CD4-positive, CD25-positive, alpha-beta regulatory T cell (primary cell): ENCODE data around the gene HDAC4. TPM values are rescaled to one million over a fixed set of nuclear protein-coding genes. Genes with fewer than 3 reads are reported as not detected.

Experiments
- ATAC-seq, 2 donors: fragments of 150-1000 bp; cut with Tn5 transposase; one replicate each; pipeline ENCODE4 v1.10.0; 2021; ENCODE audit warnings: low read depth in 2 of 2, moderate number of reproducible peaks in 2 of 2, moderate library complexity in 1 of 2
- DNase-seq, 3 donors: peaks; one replicate each; pipeline versions ENCODE4 v3.0.0 to v3.0.0-alpha.2; 2012 to 2022; ENCODE audit warnings: mixed read lengths in 1 of 3
- H3K27ac ChIP-seq: one replicate; pipeline ENCODE4 v1.7.0; 2013; ENCODE audit warnings: mild to moderate bottlenecking, low read length; ENCODE audit not compliant: insufficient read depth, poor library complexity, severe bottlenecking
- H3K27me3 ChIP-seq: one replicate; pipeline ENCODE4 v1.7.0; 2013; ENCODE audit warnings: low read length; ENCODE audit not compliant: control insufficient read depth, insufficient read depth
- H3K36me3 ChIP-seq: one replicate; pipeline ENCODE4 v1.7.0; 2013; ENCODE audit warnings: mild to moderate bottlenecking, low read length, moderate library complexity; ENCODE audit not compliant: control insufficient read depth, insufficient read depth
- H3K4me1 ChIP-seq: 2 replicates; pipeline ENCODE4 v1.7.0; 2013; ENCODE audit warnings: mild to moderate bottlenecking, low read length; ENCODE audit not compliant: insufficient read depth, control insufficient read depth, poor library complexity, severe bottlenecking
- H3K4me3 ChIP-seq: one replicate; pipeline ENCODE4 v1.7.0; 2013; ENCODE audit warnings: low read depth, mild to moderate bottlenecking, low read length, moderate library complexity
- H3K9me3 ChIP-seq, 2 experiments: 1 replicate in 1 of 2; 2 replicates in 1 of 2; pipeline ENCODE4 v1.7.0; 2013; ENCODE audit warnings: low read length in 2 of 2, mild to moderate bottlenecking in 1 of 2, moderate library complexity in 1 of 2; ENCODE audit not compliant: control insufficient read depth in 2 of 2
- H3K27ac Mint-ChIP-seq, 3 donors: one replicate each; pipeline ENCODE4 v1.8.0; 2020 to 2022; ENCODE audit warnings: mild to moderate bottlenecking in 3 of 3, mixed read lengths in 3 of 3, moderate library complexity in 2 of 3
- H3K27me3 Mint-ChIP-seq: one replicate; pipeline ENCODE4 v1.8.0; 2022; ENCODE audit warnings: mild to moderate bottlenecking, mixed read lengths
- H3K36me3 Mint-ChIP-seq: one replicate; pipeline ENCODE4 v1.8.0; 2020; ENCODE audit warnings: mixed read lengths
- H3K4me1 Mint-ChIP-seq, 4 donors: one replicate each; pipeline ENCODE4 v1.8.0; 2020 to 2022; ENCODE audit warnings: mixed read lengths in 4 of 4, mild to moderate bottlenecking in 1 of 4
- H3K4me3 Mint-ChIP-seq, 4 donors: one replicate each; pipeline ENCODE4 v1.8.0; 2020 to 2022; ENCODE audit warnings: mild to moderate bottlenecking in 4 of 4, mixed read lengths in 4 of 4, moderate library complexity in 3 of 4
- H3K9me3 Mint-ChIP-seq, 7 donors: one replicate each; pipeline ENCODE4 v1.8.0; 2020 to 2022; ENCODE audit warnings: mixed read lengths in 7 of 7, mild to moderate bottlenecking in 3 of 7, moderate library complexity in 2 of 7
- polyA plus RNA-seq, 4 donors: library from polyadenylated mRNA; unstranded; fragments of 300-500 nt; fragmentation: Illumina TruSeq; gene quantifications; one replicate each; pipeline ENCODE4 v1.2.3, GENCODE V29; 2021
- total RNA-seq: library from RNA; stranded (reverse); gene quantifications from one replicate; pipeline ENCODE4 v1.2.3, GENCODE V29; 2022

HDAC4 gene
- total and polyA plus RNA-seq, 5 donors from 2014 or later: 6.5 to 118 (median 8.6) TPM

GRCh38 chr2:239409976-239410375 lies 9.2 kb upstream of the HDAC4 start:
- no peak overlapping the region for H3K27ac Mint-ChIP-seq
- H3K4me1 ChIP-seq: peaks cover 4% of the 10 kb centered on the region
- H3K27me3 ChIP-seq: peaks cover 3% of the 10 kb centered on the region
- no peaks in the 10 kb centered on the region for H3K9me3 ChIP-seq
- ATAC-seq (no peak), DNase-seq (no peak)
- H3K36me3 Mint-ChIP-seq: no peaks in the 10 kb centered on the region
- peaks cover 6 to 24% (median 10%) of the 10 kb centered on the region in 4 donors for H3K4me1 Mint-ChIP-seq
- H3K36me3 ChIP-seq: no peaks in the 10 kb centered on the region
- H3K9me3 Mint-ChIP-seq: peaks cover 0 to 7% (median 2%) of the 10 kb centered on the region in 7 donors
- H3K4me3 Mint-ChIP-seq: no peak overlapping the region
- no peak overlapping the region for H3K27ac ChIP-seq
- no peak overlapping the region for H3K4me3 ChIP-seq
- peaks cover 11% of the 10 kb centered on the region for H3K27me3 Mint-ChIP-seq

- peaks cover 0 to 3% (median 0%) of the 10 kb centered on the region in 7 donors for H3K9me3 Mint-ChIP-seq
- no peaks in the 10 kb centered on the region for H3K36me3 ChIP-seq
- H3K4me1 Mint-ChIP-seq: peaks cover 0 to 15% (median 3%) of the 10 kb centered on the region in 4 donors
- H3K4me1 ChIP-seq: peaks cover 3% of the 10 kb centered on the region
- ATAC-seq (no peak), DNase-seq (no peak)
- H3K36me3 Mint-ChIP-seq: no peaks in the 10 kb centered on the region
- peaks cover 3% of the 10 kb centered on the region for H3K27me3 ChIP-seq
- no peak overlapping the region for H3K4me3 ChIP-seq
- no peak overlapping the region for H3K27ac ChIP-seq
- H3K9me3 ChIP-seq: no peaks in the 10 kb centered on the region
- peak overlapping the region in 1 of 3 donors; percentile 46 for H3K27ac Mint-ChIP-seq
- peaks cover 18% of the 10 kb centered on the region for H3K27me3 Mint-ChIP-seq
- H3K4me3 Mint-ChIP-seq: no peak overlapping the region
Measured at GRCh38 chr2:239407112-239407511, 6.3 kb upstream of the HDAC4 start.

- H3K36me3 Mint-ChIP-seq: no peaks in the 10 kb centered on the region
- no peak for ATAC-seq
- peaks cover 18% of the 10 kb centered on the region for H3K27me3 Mint-ChIP-seq
- Histone ChIP-seq H3K27ac (no peak overlapping the region), H3K4me1 (peaks cover 6% of the 10 kb centered on the region), H3K9me3 (no peaks in the 10 kb centered on the region), H3K4me3 (no peak overlapping the region), H3K36me3 (no peaks in the 10 kb centered on the region), H3K27me3 (peaks cover 3% of the 10 kb centered on the region)
- H3K9me3 Mint-ChIP-seq: peaks cover 0 to 3% (median 0%) of the 10 kb centered on the region in 7 donors
- H3K27ac Mint-ChIP-seq: peak overlapping the region in 1 of 3 donors; percentile 39
- peaks cover 0 to 16% (median 4%) of the 10 kb centered on the region in 4 donors for H3K4me1 Mint-ChIP-seq
- peak overlapping the region in 1 of 4 donors; percentile 74 for H3K4me3 Mint-ChIP-seq
- DNase-seq: no peak
Measured at GRCh38 chr2:239406316-239406995, 5.6 kb upstream of the HDAC4 start.

GRCh38 chr2:239405071-239405470 lies 4.3 kb upstream of the HDAC4 start:
- DNase-seq (no peak), ATAC-seq (no peak)

GRCh38 chr2:239402666-239403065 lies 1.8 kb upstream of the HDAC4 start:
- H3K27ac Mint-ChIP-seq: peak overlapping the region in 1 of 3 donors; percentile 97
- peaks cover 18% of the 10 kb centered on the region for H3K4me1 ChIP-seq
- no peak overlapping the region for H3K27ac ChIP-seq
- H3K27me3 Mint-ChIP-seq: peaks cover 17% of the 10 kb centered on the region
- no peaks in the 10 kb centered on the region for H3K36me3 ChIP-seq
- H3K27me3 ChIP-seq: no peaks in the 10 kb centered on the region
- peak overlapping the region; percentile 93 to 98 (median 96) for H3K4me3 Mint-ChIP-seq
- ATAC-seq: no peak
- DNase-seq: no peak
- H3K4me3 ChIP-seq: no peak overlapping the region
- H3K9me3 Mint-ChIP-seq: no peaks in the 10 kb centered on the region
- no peaks in the 10 kb centered on the region for H3K9me3 ChIP-seq
- peaks cover 0 to 36% (median 12%) of the 10 kb centered on the region in 4 donors for H3K4me1 Mint-ChIP-seq
- H3K36me3 Mint-ChIP-seq: no peaks in the 10 kb centered on the region

More at GRCh38 chr2:239405071-239405470, 4.3 kb upstream of the HDAC4 start:
- Mint-ChIP-seq H3K27me3 (peaks cover 22% of the 10 kb centered on the region), H3K27ac (no peak overlapping the region), H3K4me3 (no peak overlapping the region), H3K36me3 (no peaks in the 10 kb centered on the region), H3K4me1 (peaks cover 0 to 14% (median 6%) of the 10 kb centered on the region in 4 donors), H3K9me3 (peaks cover 0 to under 1% (median 0%) of the 10 kb centered on the region in 7 donors)
- Histone ChIP-seq H3K9me3 (no peaks in the 10 kb centered on the region), H3K36me3 (no peaks in the 10 kb centered on the region), H3K4me1 (peaks cover 6% of the 10 kb centered on the region), H3K27ac (no peak overlapping the region), H3K27me3 (peaks cover 3% of the 10 kb centered on the region), H3K4me3 (no peak overlapping the region)

GRCh38 chr2:239401881-239402233 lies 1.0 kb upstream of the HDAC4 start:
- peak overlapping the region; percentile 93 to 98 (median 96) for H3K4me3 Mint-ChIP-seq
- H3K9me3 Mint-ChIP-seq: no peaks in the 10 kb centered on the region
- DNase-seq: no peak
- Histone ChIP-seq H3K9me3 (no peaks in the 10 kb centered on the region), H3K27me3 (no peaks in the 10 kb centered on the region), H3K36me3 (no peaks in the 10 kb centered on the region), H3K27ac (peak overlapping the region; percentile 99), H3K4me3 (peak overlapping the region; percentile 69), H3K4me1 (peaks cover 18% of the 10 kb centered on the region)
- peaks cover 17% of the 10 kb centered on the region for H3K27me3 Mint-ChIP-seq
- peak in 1 of 2 donors; percentile 0 for ATAC-seq
- peaks cover 0 to 44% (median 13%) of the 10 kb centered on the region in 4 donors for H3K4me1 Mint-ChIP-seq
- no peaks in the 10 kb centered on the region for H3K36me3 Mint-ChIP-seq
- peak overlapping the region; percentile 92 to 99 (median 97) for H3K27ac Mint-ChIP-seq

- H3K27ac ChIP-seq: peak overlapping the region; percentile 99
- peak overlapping the region; percentile 69 for H3K4me3 ChIP-seq
- no peaks in the 10 kb centered on the region for H3K36me3 ChIP-seq
- ATAC-seq (peak; percentile 88 to 92), DNase-seq (peak; percentile 99 to 100 (median 99))
- Mint-ChIP-seq H3K36me3 (no peaks in the 10 kb centered on the region), H3K4me1 (peaks cover 0 to 49% (median 16%) of the 10 kb centered on the region in 4 donors), H3K4me3 (peak overlapping the region; percentile 93 to 98 (median 96)), H3K27me3 (peaks cover 17% of the 10 kb centered on the region), H3K9me3 (no peaks in the 10 kb centered on the region), H3K27ac (peak overlapping the region; percentile 97 to 99 (median 97))
- H3K4me1 ChIP-seq: peaks cover 18% of the 10 kb centered on the region
- no peaks in the 10 kb centered on the region for H3K9me3 ChIP-seq
- no peaks in the 10 kb centered on the region for H3K27me3 ChIP-seq
Measured at GRCh38 chr2:239401067-239401880, 454 bp upstream of the HDAC4 start.
